HepG2 (cell line): Measurements from ENCODE around the gene LPO. TPM values are rescaled to one million over a fixed set of nuclear protein-coding genes. Genes with fewer than 3 reads are reported as not detected.

Source experiments
- AHR ChIP-seq: IDR thresholded peaks from 2 replicates; pipeline ENCODE4 v1.6.1; 2018; ENCODE audit warnings: missing genetic modification reagents, missing compliant biosample characterization
- CREB3 ChIP-seq: sonication (generic); formaldehyde crosslinking; IDR thresholded peaks from 2 replicates; pipeline ENCODE4 v1.5.0; 2020; ENCODE audit warnings: missing genetic modification reagents
- FOXP1 ChIP-seq, 2 experiments: fragments of 450-650 bp in 1 of 2; IDR thresholded peaks; 2 replicates each; pipeline ENCODE4 v1.6.1; 2017 to 2018; ENCODE audit warnings: antibody characterized with exemption in 1 of 2
- HNF4G ChIP-seq, 2 experiments: sonication (generic) in 1 of 2; formaldehyde crosslinking in 1 of 2; IDR thresholded peaks; 2 replicates each; pipeline versions ENCODE4 v1.4.0 to v1.6.1; 2011 to 2020; ENCODE audit warnings: borderline replicate concordance in 2 of 2, low read depth in 2 of 2, mild to moderate bottlenecking in 2 of 2, low read length in 1 of 2, missing genetic modification reagents in 1 of 2, moderate library complexity in 1 of 2
- IKZF1 ChIP-seq: fragments of 450-650 bp; IDR thresholded peaks from 2 replicates; pipeline ENCODE4 v1.7.1; 2016
- KLF15 ChIP-seq: sonication (generic); formaldehyde crosslinking; IDR thresholded peaks from 2 replicates; pipeline ENCODE4 v1.8.1; 2023; ENCODE audit warnings: borderline replicate concordance, mild to moderate bottlenecking, inconsistent platforms, missing genetic modification reagents, mixed read lengths
- NRL ChIP-seq: sonication (generic); formaldehyde crosslinking; IDR thresholded peaks from 2 replicates; pipeline ENCODE4 v1.5.0; 2020; ENCODE audit warnings: missing genetic modification reagents, mild to moderate bottlenecking, moderate library complexity, borderline replicate concordance
- REXO4 ChIP-seq: sonication (generic); formaldehyde crosslinking; IDR thresholded peaks from 2 replicates; pipeline ENCODE4 v1.8.0; 2022; ENCODE audit warnings: missing genetic modification reagents, mild to moderate bottlenecking, borderline replicate concordance
- RFXANK ChIP-seq: IDR thresholded peaks from 2 replicates; pipeline ENCODE4 v1.6.1; 2016
- ZEB1 ChIP-seq: IDR thresholded peaks from 2 replicates; pipeline ENCODE4 v1.6.1; 2012; ENCODE audit warnings: mild to moderate bottlenecking, low read depth, inconsistent platforms; ENCODE audit not compliant: insufficient replicate concordance
- ZNF12 ChIP-seq: sonication (generic); formaldehyde crosslinking; IDR thresholded peaks from 2 replicates; pipeline ENCODE4 v1.5.0; 2020; ENCODE audit warnings: missing genetic modification reagents
- ZNF235 ChIP-seq: sonication (generic); formaldehyde crosslinking; IDR thresholded peaks from 2 replicates; pipeline ENCODE4 v1.8.1; 2023; ENCODE audit warnings: mild to moderate bottlenecking, missing genetic modification reagents, borderline replicate concordance
- ZNF335 ChIP-seq: sonication (generic); formaldehyde crosslinking; IDR thresholded peaks from 2 replicates; pipeline ENCODE4 v1.4.0; 2020; ENCODE audit warnings: missing genetic modification reagents
- ZNF605 ChIP-seq: sonication (generic); formaldehyde crosslinking; IDR thresholded peaks from 2 replicates; pipeline ENCODE4 v1.8.0; 2022; ENCODE audit warnings: mild to moderate bottlenecking, missing genetic modification reagents
- ZNF660 ChIP-seq: sonication (generic); formaldehyde crosslinking; IDR thresholded peaks from 2 replicates; pipeline ENCODE4 v1.5.1; 2020; ENCODE audit warnings: mild to moderate bottlenecking, low read depth, missing genetic modification reagents, borderline replicate concordance
- polyA plus RNA-seq, 8 experiments: library from polyadenylated mRNA; depleted of rRNA in 3 of 8; stranded (reverse) in 7 of 8; unstranded in 1 of 8; fragments of >200 nt; fragmentation: Illumina TruSeq in 4 of 8; extraction: Trizol in 4 of 8; gene quantifications; 2 replicates each; pipeline versions ENCODE4 v1.2.1 to v1.2.3, GENCODE V29; 2011 to 2016; ENCODE audit warnings: low read depth in 4 of 8, missing spikeins in 1 of 8, mixed read lengths in 1 of 8; ENCODE audit not compliant: insufficient read depth in 1 of 8
- total RNA-seq, 5 experiments: library from RNA; depleted of rRNA; stranded (reverse); fragments of >200 nt; fragmentation: Illumina TruSeq; extraction: Trizol; gene quantifications; 2 replicates each; pipeline ENCODE4 v1.2.3, GENCODE V29; 2016; ENCODE audit warnings: low read depth in 1 of 5
- TF ChIP-seq, protein P1 (sequence below): fragments of 450-650 bp; IDR thresholded peaks from 2 replicates; pipeline ENCODE4 v1.6.1; 2016
- TF ChIP-seq, protein P2 (sequence below): sonication (generic); formaldehyde crosslinking; IDR thresholded peaks from 2 replicates; pipeline ENCODE4 v1.5.0; 2020; ENCODE audit warnings: mild to moderate bottlenecking, missing genetic modification reagents, borderline replicate concordance

The LPO gene
- total and polyA plus RNA-seq, 2 of the 13 experiments (the other 11 are each of a cell fraction or from before 2014, with no cell fraction given) = not detected

DNA sequence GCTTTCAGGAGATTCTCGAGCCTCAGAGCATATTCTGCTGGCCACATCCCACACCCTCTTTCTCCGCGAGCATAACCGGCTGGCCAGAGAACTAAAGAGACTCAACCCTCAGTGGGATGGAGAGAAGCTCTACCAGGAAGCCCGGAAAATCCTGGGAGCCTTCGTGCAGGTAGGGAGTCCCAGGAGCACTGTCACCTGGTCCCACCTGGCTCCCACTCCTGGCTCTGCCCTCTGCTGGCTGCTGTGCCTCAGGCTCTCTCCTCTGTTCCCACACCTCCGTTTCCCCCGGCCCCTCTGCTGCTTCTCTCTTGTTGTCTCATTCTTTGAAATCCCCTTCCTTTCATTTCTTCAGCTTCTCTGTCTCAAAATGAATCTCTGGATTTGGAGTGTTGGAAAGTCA lies 16.4 kb downstream of the LPO start (continued):
- TF ChIP-seq NRL (CRISPR knock-in tag) (no peak), AHR (peak; percentile 51; the same call in 1 of the 2 replicates), HNF4G (IDR thresholded peaks at IDR 0.05; ENCODE audit: borderline replicate concordance, low read depth, low read length) (no peak), HNF4G (CRISPR knock-in tag; IDR thresholded peaks at IDR 0.05; ENCODE audit: borderline replicate concordance, low read depth) (no peak), KLF15 (CRISPR knock-in tag) (no peak), ZNF235 (CRISPR knock-in tag) (no peak), FOXP1 (IDR thresholded peaks at IDR 0.05) (no peak), FOXP1 (CRISPR knock-in tag; IDR thresholded peaks at IDR 0.05) (no peak), IKZF1 (no peak), CREB3 (CRISPR knock-in tag) (no peak), ZNF12 (no peak), RFXANK (CRISPR knock-in tag) (no peak), ZNF605 (CRISPR knock-in tag) (no peak), ZNF660 (CRISPR knock-in tag) (no peak), ZEB1 (peak; percentile 64), REXO4 (CRISPR knock-in tag) (no peak), ZNF335 (no peak)
- TF ChIP-seq, protein P1, sequence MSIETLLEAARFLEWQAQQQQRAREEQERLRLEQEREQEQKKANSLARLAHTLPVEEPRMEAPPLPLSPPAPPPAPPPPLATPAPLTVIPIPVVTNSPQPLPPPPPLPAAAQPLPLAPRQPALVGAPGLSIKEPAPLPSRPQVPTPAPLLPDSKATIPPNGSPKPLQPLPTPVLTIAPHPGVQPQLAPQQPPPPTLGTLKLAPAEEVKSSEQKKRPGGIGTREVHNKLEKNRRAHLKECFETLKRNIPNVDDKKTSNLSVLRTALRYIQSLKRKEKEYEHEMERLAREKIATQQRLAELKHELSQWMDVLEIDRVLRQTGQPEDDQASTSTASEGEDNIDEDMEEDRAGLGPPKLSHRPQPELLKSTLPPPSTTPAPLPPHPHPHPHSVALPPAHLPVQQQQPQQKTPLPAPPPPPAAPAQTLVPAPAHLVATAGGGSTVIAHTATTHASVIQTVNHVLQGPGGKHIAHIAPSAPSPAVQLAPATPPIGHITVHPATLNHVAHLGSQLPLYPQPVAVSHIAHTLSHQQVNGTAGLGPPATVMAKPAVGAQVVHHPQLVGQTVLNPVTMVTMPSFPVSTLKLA = no peak
- TF ChIP-seq, protein P2, sequence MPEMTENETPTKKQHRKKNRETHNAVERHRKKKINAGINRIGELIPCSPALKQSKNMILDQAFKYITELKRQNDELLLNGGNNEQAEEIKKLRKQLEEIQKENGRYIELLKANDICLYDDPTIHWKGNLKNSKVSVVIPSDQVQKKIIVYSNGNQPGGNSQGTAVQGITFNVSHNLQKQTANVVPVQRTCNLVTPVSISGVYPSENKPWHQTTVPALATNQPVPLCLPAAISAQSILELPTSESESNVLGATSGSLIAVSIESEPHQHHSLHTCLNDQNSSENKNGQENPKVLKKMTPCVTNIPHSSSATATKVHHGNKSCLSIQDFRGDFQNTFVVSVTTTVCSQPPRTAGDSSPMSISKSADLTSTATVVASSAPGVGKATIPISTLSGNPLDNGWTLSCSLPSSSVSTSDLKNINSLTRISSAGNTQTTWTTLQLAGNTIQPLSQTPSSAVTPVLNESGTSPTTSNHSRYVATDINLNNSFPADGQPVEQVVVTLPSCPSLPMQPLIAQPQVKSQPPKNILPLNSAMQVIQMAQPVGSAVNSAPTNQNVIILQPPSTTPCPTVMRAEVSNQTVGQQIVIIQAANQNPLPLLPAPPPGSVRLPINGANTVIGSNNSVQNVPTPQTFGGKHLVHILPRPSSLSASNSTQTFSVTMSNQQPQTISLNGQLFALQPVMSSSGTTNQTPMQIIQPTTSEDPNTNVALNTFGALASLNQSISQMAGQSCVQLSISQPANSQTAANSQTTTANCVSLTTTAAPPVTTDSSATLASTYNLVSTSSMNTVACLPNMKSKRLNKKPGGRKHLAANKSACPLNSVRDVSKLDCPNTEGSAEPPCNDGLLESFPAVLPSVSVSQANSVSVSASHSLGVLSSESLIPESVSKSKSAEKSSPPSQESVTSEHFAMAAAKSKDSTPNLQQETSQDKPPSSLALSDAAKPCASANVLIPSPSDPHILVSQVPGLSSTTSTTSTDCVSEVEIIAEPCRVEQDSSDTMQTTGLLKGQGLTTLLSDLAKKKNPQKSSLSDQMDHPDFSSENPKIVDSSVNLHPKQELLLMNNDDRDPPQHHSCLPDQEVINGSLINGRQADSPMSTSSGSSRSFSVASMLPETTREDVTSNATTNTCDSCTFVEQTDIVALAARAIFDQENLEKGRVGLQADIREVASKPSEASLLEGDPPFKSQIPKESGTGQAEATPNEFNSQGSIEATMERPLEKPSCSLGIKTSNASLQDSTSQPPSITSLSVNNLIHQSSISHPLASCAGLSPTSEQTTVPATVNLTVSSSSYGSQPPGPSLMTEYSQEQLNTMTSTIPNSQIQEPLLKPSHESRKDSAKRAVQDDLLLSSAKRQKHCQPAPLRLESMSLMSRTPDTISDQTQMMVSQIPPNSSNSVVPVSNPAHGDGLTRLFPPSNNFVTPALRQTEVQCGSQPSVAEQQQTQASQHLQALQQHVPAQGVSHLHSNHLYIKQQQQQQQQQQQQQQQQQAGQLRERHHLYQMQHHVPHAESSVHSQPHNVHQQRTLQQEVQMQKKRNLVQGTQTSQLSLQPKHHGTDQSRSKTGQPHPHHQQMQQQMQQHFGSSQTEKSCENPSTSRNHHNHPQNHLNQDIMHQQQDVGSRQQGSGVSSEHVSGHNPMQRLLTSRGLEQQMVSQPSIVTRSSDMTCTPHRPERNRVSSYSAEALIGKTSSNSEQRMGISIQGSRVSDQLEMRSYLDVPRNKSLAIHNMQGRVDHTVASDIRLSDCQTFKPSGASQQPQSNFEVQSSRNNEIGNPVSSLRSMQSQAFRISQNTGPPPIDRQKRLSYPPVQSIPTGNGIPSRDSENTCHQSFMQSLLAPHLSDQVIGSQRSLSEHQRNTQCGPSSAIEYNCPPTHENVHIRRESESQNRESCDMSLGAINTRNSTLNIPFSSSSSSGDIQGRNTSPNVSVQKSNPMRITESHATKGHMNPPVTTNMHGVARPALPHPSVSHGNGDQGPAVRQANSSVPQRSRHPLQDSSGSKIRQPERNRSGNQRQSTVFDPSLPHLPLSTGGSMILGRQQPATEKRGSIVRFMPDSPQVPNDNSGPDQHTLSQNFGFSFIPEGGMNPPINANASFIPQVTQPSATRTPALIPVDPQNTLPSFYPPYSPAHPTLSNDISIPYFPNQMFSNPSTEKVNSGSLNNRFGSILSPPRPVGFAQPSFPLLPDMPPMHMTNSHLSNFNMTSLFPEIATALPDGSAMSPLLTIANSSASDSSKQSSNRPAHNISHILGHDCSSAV (CRISPR knock-in tag) = no peak
